GM19193 (cell line): ENCODE measurements around the gene TMEM164.

Experiments used
- POLR2A ChIP-seq: IDR thresholded peaks from 4 replicates; pipeline ENCODE4 v1.6.1; 2011; ENCODE audit not compliant: insufficient read depth, insufficient read length; ENCODE audit errors: extremely low read depth

Gene TMEM164

GRCh38 chrX:110175696-110176095 lies 172.8 kb downstream of the TMEM164 start:
- no peak for TF ChIP-seq POLR2A

GRCh38 chrX:110178179-110178865 lies 175.4 kb downstream of the TMEM164 start:
- no peak for TF ChIP-seq POLR2A

- TF ChIP-seq POLR2A, result no peak
Measured at GRCh38 chrX:110180176-110180927, 177.4 kb downstream of the TMEM164 start.

- TF ChIP-seq POLR2A, result no peak
Measured at GRCh38 chrX:110180928-110181310, 178.0 kb downstream of the TMEM164 start.

- TF ChIP-seq POLR2A, result no peak
Measured at GRCh38 chrX:110181459-110182137, 178.7 kb downstream of the TMEM164 start.

- no peak for TF ChIP-seq POLR2A
Measured at GRCh38 chrX:110182362-110182761, 179.4 kb downstream of the TMEM164 start.

- no peak for TF ChIP-seq POLR2A
Measured at GRCh38 chrX:110182865-110183264, 180.0 kb downstream of the TMEM164 start.

GRCh38 chrX:110183314-110183713 lies 180.4 kb downstream of the TMEM164 start:
- no peak for TF ChIP-seq POLR2A

- TF ChIP-seq POLR2A, result no peak
Measured at GRCh38 chrX:110188701-110189558, 186.0 kb downstream of the TMEM164 start.

- TF ChIP-seq POLR2A, result no peak
Measured at GRCh38 chrX:110192516-110192915, 189.6 kb downstream of the TMEM164 start.

- TF ChIP-seq POLR2A, result no peak
Measured at GRCh38 chrX:110194977-110195376, 192.1 kb downstream of the TMEM164 start.

- TF ChIP-seq POLR2A, result no peak
Measured at GRCh38 chrX:110201799-110202198, 198.9 kb downstream of the TMEM164 start.

GRCh38 chrX:110204986-110205385 lies 202.1 kb downstream of the TMEM164 start:
- TF ChIP-seq POLR2A, result no peak

- TF ChIP-seq POLR2A, result no peak
Measured at GRCh38 chrX:110208092-110208491, 205.2 kb downstream of the TMEM164 start.

GRCh38 chrX:110210417-110211139 lies 207.7 kb downstream of the TMEM164 start:
- no peak for TF ChIP-seq POLR2A

GRCh38 chrX:110211340-110211739 lies 208.4 kb downstream of the TMEM164 start:
- TF ChIP-seq POLR2A, result no peak
